ENCODE measurements around the gene ANTKMT.

Gene ANTKMT

DNA sequence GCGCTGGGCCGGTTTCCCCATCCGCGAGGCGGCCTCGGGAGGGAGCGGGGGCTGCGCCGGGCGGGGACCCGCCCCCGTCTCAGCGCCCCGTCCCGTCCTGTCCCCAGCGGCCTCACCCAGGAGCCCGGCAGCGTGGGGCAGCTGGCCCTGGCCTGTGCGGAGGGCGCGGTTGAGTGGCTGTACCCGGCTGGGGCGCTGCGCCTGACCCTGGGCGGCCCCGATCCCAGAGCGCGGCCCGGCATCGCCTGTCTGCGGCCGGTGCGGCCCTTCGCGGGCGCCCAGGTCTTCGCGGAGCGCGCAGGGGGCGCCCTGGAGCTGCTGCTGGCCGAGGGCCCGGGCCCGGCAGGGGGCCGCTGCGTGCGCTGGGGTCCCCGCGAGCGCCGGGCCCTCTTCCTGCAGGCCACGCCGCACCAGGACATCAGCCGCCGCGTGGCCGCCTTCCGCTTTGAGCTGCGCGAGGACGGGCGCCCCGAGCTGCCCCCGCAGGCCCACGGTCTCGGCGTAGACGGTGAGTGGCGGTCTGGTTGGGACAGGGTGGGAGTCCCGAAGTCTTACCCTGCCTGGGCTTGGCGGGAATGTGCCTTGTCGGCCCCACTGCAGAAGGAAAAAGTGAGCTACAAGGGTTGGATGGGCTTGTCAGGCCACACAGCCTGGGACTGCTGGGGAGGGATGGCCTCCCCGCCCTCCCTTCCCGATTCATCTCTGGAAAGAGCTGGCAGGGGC is 5.3 kb upstream of the ANTKMT start:
- peak; percentile 37 for DNase-seq (ENCODE audit: low spot score)

DNA sequence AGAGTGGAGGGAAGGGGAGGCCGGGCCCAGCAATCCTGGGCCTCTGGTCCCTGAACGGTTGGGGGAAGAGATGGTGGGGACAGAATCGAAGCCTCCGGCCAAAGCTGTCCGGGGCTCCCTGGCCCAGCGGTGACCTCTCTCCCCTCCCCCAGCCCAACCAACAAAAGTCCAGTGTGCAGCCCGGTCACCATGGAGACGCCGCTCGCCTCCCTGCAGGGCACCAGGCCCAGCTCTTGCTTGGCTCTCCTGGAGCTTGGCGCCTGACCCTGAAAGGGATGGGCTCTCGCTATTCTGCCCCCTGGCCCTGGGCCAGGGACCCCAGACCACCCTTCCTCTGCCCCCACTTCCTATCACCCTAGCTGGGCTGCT is 4.8 kb upstream of the ANTKMT start:
- DNase-seq (ENCODE audit: low spot score): peak; percentile 65

DNA sequence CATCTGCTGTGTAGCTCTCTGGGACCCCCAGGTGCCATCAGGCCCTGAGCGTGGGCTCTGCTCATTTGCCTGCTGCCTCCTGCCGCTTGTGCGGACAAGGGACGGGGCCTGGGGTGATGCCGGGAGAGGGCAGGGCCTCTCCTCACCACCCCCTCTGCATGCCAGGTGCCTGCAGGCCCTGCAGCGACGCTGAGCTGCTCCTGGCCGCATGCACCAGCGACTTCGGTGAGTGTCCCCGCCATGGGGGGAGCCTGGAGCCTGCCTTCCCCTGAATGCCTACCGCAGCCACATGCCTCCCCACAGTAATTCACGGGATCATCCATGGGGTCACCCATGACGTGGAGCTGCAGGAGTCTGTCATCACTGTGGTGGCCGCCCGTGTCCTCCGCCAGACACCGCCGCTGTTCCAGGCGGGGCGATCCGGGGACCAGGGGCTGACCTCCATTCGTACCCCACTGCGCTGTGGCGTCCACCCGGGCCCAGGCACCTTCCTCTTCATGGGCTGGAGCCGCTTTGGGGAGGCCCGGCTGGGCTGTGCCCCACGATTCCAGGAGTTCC is 4.1 kb upstream of the ANTKMT start:
- DNase-seq (ENCODE audit: low spot score): no peak

DNA sequence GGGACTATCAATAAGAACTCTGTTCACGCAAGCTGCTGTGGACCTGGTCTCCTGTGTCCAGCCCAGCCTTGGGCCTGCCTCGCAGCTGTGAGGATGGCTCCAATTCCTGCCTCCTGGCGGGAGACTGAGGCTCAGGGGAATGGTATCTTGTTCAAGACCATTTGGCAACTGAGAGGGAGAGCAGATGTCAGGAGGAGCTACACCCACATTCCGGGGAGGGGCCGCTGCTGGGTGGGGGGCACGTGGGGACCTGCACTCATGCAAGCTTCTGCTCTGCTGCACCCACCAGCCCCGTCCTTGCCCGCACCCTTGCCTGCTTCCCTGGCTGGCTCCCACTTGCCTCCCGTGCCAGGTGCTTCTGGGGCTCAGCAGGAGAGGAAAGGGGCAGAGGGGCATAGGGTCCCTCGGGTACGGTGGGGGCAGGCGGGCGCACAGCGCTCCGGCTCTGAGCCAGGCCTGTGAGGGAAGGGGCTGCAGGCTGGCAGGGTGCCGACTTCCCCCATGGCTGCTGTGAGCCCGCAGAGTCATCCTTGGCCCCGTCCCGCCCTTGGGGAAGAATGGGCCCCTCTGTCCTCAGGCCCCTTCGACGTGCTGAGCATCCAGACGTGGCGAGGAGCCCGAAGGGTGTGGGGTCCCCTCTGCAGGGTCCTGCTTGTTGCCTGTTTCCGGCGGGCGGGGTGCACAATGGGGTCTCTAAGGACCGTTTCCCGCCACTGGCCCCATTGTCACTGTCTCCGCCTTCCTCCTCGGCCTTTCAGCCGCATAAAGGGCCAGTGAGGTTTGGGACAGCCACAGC is 3.3 kb upstream of the ANTKMT start:
- no peak for DNase-seq (ENCODE audit: low spot score)

DNA sequence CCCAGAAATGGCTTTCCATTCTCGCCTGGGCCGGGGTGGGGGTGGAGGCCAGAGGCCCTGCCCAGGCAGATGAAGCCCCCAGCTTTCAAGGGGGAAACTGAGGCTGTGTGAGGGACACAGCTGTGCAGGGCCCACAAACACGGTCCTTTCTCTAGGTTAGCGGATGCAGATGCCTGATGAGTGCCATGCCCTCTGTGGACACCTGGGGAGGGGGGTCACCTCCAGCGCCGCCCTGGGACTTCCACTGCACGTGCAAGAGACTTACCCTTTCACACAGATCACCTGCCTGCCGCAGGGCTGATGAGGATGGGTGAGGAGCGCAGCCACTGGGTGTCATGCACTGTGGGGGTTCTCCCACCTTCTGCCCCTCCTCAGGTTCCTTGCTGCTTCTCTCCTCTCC is 2.6 kb upstream of the ANTKMT start:
- no peak for DNase-seq (ENCODE audit: low spot score)

DNA sequence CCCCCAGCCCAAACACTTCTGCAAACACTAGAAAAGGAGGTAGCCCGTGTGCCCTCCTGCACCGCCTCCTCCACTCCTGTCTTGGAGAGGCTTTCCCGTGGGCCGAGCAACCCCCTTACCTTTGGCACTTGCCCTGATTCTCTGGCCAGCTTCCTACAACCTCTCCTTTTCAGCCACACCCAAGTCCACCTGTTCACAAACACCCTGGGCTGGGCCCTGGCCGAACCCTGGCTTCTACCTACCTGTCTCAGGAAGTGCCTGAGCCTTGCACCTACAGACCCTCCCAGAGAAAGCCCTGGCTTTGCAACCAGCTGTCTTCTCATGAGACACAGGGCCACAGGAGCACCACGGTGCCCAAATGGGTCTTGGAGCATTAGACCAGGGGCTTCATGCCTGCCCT is 2.0 kb upstream of the ANTKMT start:
- DNase-seq (ENCODE audit: low spot score): no peak

DNA sequence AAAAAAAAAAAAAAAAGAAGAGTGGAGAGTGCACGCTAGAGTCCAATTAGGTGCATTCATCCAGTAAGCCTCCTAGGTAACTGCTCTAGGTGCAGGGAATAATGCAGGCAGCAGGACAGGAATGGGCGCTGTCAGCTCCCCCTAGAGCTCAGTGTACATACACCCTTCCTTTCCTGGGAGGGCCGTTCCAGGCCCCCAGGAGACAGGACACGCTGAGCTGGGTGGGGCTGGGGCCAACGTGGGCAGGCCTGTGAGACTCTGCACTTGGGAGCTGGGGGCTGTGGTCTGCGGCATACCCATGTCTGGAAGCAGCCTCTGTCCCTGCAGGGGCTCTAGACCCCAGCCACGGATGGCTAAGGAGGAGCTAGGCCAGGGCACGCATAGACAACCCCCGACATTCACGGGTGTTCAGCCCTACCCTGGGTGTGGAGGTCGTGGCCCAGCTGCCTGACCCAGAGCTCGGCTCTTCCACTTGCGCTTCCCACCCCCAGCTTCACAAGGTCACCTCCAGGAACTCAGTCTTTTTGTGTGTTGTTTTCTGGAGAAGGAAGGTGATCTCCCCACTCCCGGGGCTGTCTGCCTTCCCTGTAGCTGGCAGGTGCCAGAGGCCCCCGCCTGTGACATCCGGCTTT is 1.0 kb upstream of the ANTKMT start:
- peak; percentile 77 for DNase-seq (ENCODE audit: low spot score)

DNA sequence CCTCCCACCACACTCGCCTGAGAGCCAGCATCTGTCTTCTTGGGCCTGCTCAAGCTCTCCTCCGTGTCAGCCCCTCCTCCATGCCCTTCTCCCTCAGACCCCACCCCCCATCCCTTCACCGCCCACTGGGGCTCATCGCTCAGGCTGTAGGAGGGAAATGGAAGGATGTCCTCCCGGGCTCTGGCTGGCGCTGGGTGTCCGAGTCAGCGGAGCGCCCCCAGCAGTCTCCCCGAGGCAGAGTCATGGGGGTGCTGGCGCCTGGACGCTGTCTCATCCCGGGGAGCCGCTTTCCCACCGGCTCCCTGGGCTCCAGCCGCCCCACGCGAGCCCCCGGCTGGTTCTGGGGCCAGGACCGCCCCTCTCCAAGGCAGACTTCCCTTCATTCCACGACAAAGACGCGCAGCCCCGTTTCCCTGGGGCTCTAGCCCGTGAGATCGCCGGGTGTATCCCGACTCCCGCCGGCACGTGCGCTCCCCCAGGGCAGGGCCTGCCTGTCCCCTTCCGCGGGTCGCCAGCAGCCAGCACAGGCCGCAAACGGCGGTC is 428 bp upstream of the ANTKMT start:
- peak; percentile 77 for DNase-seq (ENCODE audit: low spot score)

DNA sequence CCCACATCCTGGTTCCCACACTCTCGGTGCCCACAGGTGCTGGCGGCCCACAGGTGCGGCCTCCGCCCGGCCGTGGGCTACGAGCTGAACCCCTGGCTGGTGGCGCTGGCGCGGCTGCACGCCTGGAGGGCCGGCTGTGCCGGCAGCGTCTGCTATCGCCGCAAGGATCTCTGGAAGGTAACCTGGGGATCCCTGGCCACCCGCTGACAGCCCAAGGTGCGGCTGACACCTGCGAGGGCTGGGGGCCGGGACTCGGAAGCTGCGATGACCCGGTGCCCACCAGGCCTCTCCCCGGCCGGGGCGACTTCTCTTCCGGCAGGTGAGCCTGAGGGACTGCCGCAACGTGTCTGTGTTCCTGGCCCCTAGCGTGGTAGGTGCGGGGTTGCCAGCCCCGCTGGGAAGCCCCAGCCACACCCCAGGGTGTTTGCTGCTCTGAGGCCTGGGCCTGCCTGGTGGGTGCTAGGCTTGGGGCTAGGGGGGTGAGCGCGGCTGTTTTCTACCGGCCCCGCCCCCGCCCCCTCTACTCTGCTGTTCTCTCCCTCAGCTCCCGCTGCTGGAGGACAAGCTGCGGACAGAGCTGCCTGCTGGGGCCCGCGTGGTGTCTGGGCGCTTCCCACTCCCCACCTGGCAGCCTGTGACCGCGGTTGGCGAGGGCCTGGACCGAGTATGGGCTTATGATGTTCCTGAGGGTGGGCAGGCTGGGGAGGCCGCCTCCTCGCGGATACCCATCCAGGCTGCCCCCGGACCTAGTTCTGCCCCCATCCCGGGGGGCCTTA is 1.0 kb downstream of the ANTKMT start:
- no peak for DNase-seq (ENCODE audit: low spot score)

DNA sequence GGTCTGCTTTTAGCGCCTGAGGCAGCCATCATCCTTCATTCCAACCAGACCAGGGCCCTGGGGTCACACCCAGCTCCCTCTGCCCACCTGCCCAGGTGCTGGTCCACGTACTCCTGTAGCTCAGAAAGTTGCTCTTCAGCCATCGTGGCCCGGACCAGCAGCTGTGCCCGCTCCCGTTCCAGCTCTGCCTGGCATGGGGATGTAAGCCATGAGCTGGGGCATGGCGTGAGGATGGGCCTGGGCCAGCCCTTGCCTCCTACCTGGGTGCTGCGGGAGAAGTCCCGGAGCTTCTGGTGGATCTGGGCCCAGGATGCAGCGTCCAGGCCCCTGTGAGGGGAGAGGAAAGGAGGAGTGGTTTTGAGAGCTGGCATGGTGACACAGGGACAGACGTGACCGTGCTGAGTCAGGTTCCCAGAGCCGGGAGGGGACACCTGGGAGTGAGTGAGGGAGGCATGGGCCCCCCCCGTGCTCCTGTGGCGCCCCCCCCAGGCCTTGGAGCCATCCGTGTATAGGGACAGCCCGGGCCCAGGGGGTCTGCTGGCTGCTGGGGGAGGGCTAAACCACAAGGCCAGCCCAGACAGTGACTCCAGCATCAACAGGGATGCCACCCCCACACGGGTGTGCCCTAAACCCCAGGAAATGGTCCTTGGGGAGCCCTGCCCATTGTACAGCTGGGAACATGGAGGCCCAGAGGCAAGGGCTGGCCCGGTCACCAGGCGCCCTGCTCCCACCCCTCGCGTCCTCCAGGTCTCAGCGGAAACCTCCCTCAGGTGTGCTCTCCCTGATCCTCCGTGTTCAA is 2.1 kb downstream of the ANTKMT start:
- DNase-seq (ENCODE audit: low spot score): no peak

DNA sequence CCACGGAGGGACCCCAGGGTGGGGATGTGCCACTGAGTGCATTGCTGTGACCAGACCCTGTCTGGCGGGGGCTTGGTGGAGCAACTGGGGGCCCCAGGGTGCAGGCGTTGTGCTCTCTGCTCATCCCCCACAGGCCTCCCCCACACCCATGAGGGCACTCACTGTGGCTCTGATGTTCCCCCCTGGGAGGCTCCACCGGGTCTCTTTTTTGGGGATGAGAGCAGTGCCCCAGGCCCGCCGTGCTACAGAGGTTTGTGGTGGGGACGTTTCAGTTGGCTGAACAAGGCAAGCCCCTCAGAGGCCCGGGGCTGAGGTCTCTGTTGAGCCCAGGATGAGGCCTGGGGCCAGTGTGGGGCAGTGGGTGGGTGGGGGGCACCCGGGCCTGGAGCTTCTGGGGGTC is 2.7 kb downstream of the ANTKMT start:
- no peak for DNase-seq (ENCODE audit: low spot score)

DNA sequence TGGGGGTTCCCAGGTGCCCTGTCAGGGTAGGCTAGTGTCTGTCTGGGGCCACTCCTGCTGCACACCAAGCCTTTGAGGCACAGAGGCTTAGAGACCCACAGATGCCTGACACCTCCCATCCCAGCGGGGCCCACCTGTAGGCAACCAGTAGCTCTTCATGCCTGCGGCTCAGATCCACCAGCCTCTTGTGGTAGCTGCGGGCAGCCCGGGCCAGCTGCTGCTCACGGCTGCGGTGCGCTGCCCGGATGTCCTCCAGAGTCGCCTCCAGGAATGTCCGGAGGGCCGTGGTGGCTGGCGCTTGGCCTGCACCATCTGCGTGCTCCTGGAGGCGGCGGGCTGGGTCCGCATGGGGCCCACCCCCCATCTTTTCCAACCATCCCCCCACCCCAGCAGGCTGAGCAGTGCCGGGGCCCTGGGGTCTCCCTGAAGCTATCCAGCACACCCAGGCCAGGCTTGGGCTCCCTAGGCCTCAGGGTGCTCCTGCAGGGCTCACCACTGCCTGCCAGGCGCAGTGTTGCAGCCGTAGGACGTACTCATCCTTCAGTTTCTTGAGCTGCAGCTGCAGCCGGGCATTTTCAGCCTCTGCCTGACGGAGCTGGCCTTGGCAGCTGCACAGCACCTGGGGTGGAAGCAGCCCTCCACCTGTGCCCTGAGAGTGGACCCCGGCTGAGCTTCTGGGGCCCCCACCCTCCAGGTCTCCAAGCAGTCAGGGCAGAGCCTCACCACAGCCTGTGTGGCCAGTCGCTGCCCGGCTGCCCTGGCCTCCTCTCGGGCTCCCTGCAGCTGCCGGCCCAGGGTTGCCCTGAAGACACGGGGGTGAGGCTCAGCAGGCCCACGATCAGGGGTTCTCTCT is 3.5 kb downstream of the ANTKMT start:
- no peak for DNase-seq (ENCODE audit: low spot score)

DNA sequence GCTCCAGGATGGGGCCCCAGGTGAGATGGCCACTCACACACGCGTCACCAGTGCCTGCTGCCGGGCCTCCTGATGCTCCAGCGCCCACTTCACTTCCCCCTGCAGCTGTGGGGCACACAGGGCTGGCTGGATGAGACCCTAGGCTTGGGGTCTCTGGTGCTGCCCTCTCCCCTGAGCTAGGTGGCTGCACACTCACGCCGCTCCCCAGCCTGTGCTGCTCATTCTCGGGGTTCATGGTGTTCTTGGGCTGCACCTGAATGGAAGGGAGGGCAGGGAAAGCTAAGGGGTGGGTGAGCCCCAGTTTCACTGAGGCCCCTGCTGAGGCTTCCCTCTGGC is 4.1 kb downstream of the ANTKMT start:
- no peak for DNase-seq (ENCODE audit: low spot score)

DNA sequence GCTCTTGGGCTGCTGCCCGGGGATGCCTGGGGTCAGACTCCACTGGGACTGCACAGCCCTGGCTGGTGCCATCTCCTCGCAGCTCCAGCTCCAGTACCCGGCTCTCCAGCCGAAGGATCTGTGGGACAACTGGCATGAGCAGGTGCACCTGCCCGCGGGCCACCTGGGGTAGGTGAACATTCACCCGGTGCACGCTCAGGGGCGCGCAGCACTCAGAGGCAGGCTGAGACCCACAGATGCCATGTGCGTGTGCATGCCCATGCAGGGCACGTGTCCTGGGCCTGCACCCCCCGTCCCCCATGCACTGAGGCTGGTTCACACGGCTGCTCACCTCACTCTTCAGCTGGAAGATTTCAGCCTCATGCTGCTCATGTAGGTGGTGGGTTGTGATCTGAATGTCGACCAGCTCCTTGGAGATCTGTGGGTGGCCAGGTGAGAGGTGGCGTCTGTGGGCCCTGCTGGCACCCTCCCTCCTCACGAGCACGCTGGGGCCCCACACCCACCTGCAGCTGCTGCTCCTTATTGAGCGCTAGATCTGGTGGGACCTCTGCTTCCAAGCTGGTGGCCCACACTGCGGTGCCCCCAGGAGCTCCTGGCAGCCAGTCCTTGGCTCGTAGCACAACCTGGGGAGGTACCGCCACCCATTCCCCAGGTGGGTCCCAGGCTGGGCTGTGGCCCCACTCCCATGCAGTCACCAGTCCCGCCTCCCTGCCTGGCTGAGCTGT is 4.7 kb downstream of the ANTKMT start:
- no peak for DNase-seq (ENCODE audit: low spot score)

DNA sequence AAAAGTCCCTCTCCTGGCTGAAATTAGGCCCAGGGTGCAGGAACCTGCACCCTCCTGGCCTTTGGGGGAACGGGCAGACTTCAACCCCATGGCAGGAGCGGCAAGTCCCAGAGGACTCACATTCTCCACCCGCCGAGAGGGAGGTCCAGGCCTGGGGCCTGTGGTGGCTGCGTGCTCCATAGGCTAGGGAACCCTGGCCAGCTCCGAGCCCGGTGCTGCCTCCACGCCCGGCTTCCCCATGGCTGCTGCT is 5.2 kb downstream of the ANTKMT start:
- no peak for DNase-seq (ENCODE audit: low spot score)

DNA sequence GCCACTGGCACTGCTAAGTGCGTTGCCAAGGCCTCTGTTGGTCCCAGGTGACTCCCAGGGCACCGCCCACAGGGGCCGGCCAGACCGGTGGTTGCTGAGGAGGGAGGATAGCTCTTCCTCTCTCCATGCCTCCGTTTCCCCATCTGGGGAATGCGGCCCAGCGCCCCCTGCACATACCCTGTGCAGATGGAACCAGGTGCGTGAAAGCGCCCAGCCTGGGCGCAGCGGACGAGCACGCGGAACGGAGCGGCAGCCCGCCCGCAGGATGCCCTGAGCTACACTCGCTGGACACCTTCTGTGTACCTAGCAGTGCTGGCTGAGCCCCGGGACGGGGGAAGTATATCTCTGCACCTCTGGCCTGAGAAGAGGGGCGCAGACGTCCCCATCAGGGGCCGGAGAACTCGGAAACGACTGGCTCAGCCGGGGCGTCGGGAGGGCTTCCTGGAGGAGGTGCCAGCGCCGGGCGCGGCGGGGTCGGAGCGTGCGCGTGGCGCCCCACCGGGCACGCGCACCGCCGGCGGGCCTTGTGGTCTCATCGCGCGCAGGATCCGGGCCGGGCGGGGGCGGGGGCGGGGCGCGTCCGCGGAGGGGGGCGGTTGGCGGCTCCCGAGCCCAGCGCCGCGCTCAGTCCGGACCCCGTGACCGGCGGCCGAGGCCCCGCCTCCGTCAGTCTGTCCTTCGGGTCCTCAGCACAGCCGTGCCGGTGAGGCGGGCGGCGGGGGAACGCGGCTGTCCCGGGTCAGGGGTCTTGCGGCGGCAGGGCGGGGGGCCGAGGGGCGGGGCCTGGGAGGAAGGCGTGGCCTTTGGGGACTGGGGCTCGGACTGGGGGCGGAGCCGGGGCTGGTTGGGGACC is 5.7 kb downstream of the ANTKMT start, which contains the start of the genes CCDC78 and HAGHL:
TSS of gene CCDC78 (minus strand) at position 6 of the 853 bp plus-strand sequence. CDS start 76 bp downstream, outside the sequence.
TSS of gene HAGHL (plus strand) at position 669 of the 853 bp plus-strand sequence. CDS start 404 bp downstream, outside the sequence.
- DNase-seq (ENCODE audit: low spot score): peak; percentile 58

DNA sequence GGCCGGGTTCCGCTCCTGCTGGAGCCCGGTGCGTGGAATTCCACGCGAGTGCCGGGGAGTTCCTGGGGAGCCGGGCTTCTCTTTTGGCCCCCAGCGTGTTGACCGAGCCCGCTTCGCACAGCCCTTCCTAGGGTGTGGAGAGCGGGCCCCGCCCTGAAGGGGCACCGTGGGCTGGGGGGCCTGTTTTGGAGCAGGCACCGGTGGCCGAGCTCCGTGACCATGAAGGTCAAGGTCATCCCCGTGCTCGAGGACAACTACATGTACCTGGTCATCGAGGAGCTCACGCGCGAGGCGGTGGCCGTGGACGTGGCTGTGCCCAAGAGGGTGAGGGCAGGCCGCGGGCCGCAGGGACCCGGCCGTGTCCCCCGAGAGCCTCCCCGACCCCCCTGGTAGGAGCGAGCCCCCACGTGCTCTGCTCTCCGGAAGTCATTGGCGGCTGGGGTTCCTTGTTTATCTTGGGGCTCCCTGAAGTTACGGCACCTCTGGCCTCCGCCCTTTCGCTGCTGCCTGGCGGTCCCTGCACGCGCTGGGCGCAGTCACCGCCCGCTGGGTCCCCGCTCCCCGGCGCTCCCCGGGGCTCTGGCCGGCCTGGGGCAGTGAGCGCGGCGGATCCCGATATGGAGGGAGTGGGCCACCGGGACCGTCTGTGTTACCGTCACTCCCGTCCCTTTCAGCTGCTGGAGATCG is 6.5 kb downstream of the ANTKMT start:
- no peak for DNase-seq (ENCODE audit: low spot score)

All from kidney tubule cell (primary cell).